Gastroesophageal sphincter (tissue), 4 donors: ENCODE results near the gene MSANTD2. TPM values are rescaled to one million over a fixed set of nuclear protein-coding genes. Genes with fewer than 3 reads are reported as not detected.

Experiments
- ATAC-seq: fragments of 150-250 bp; one replicate; pipeline ENCODE4 v1.9.1; 2016; ENCODE audit warnings: mild to moderate bottlenecking, moderate library complexity
- H3K27ac ChIP-seq, 4 donors: fragments of 200-600 bp; sonication (generic) in 3 of 4; 1 replicate in 3 of 4; 2 replicates in 1 of 4; pipeline ENCODE4 v1.5.1; 2016 to 2019
- H3K27me3 ChIP-seq: fragments of 200-600 bp; sonication (generic); one replicate; pipeline ENCODE4 v1.5.1; 2019
- H3K36me3 ChIP-seq, 2 donors: fragments of 200-600 bp; sonication (generic); one replicate each; pipeline ENCODE4 v1.5.1; 2019; ENCODE audit warnings: control low read depth in 1 of 2
- H3K4me1 ChIP-seq, 3 donors: fragments of 200-600 bp; sonication (generic); 1 replicate in 2 of 3; 2 replicates in 1 of 3; pipeline ENCODE4 v1.5.1; 2016 to 2019; ENCODE audit warnings: control low read depth in 2 of 3
- H3K4me3 ChIP-seq, 2 donors: fragments of 200-600 bp; sonication (generic); one replicate each; pipeline ENCODE4 v1.5.1; 2019; ENCODE audit warnings: mild to moderate bottlenecking in 1 of 2, moderate library complexity in 1 of 2
- H3K9me3 ChIP-seq, 3 donors: fragments of 200-600 bp; sonication (generic); one replicate each; pipeline ENCODE4 v1.5.1; 2017 to 2019; ENCODE audit warnings: control low read depth in 2 of 3
- CTCF ChIP-seq, 4 experiments: fragments of 200-600 bp in 2 of 4; fragments of 450-650 bp in 2 of 4; sonication (generic) in 1 of 4; IDR thresholded peaks; one replicate each; pipeline ENCODE4 v1.5.1; 2017 to 2019; ENCODE audit warnings: antibody characterized with exemption in 4 of 4, mild to moderate bottlenecking in 2 of 4, moderate library complexity in 2 of 4
- EP300 ChIP-seq: sonication (generic); formaldehyde crosslinking; IDR thresholded peaks from one replicate; pipeline ENCODE4 v1.6.1; 2017; ENCODE audit warnings: antibody characterized with exemption, mild to moderate bottlenecking
- POLR2A ChIP-seq, 2 donors: fragments of 450-650 bp; IDR thresholded peaks; one replicate each; pipeline ENCODE4 v1.6.1; 2017; ENCODE audit warnings: antibody characterized with exemption in 2 of 2, mild to moderate bottlenecking in 2 of 2, moderate library complexity in 1 of 2
- POLR2AphosphoS5 ChIP-seq: sonication (generic); formaldehyde crosslinking; IDR thresholded peaks from one replicate; pipeline ENCODE4 v1.6.1; 2017; ENCODE audit warnings: antibody characterized with exemption
- WGBS, 2 donors: methylation state at CpG; one replicate each; pipeline ENCODE4 v1.1.5; 2018; ENCODE audit warnings: low coverage in 1 of 2; 5-methylcytosine and 5-hydroxymethylcytosine counted together
- total RNA-seq, 4 donors: library from RNA; depleted of rRNA; stranded (reverse); fragments of >200 nt; gene quantifications; one replicate each; pipeline ENCODE4 v1.1.0, GENCODE V29; 2016

Gene MSANTD2
- total RNA-seq, 4 donors from 2014 or later: 7.0 to 34.9 (median 13.0) TPM

- peaks cover 0 to 23% (median 12%) of the 10 kb centered on the region in 3 donors for H3K4me1 ChIP-seq
- no peaks in the 10 kb centered on the region for H3K9me3 ChIP-seq
- H3K27me3 ChIP-seq: peaks cover 45% of the 10 kb centered on the region
- 69% methylated on average over 2 of the region's 3 CpGs; no CpG with 5 or more reads in 1 of the 2 donors for WGBS, 2 donors
- no peaks in the 10 kb centered on the region for H3K36me3 ChIP-seq
- no peak overlapping the region for H3K4me3 ChIP-seq
- H3K27ac ChIP-seq: no peak overlapping the region
- TF ChIP-seq POLR2A (IDR thresholded peaks at IDR 0.05) (no peak), EP300 (no peak), CTCF (IDR thresholded peaks at IDR 0.05) (no peak), POLR2AphosphoS5 (no peak)
- no peak for ATAC-seq
These were observed 63.5 kb downstream of the MSANTD2 start for GRCh38 chr11:124736736-124737135.

DNA sequence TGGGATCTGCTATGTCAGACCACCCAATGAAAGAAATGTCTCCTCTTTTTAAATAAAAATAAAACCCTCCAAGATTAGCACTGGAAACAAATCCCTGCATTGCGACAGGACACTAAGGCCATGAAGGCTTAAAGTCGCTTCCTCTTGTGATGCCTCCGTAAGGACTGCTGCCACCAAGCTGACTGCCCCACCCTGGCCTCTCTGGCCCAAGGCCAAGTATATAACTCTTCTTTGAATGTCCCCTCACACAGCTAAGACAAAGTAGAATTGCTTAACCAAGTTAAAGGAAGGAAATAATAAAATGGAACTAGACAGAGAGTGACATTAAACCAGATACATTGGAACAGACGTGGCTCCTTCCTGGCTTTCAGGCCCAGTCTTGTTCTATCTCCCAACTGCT is 68.0 kb downstream of the MSANTD2 start:
- Histone ChIP-seq H3K36me3 (no peaks in the 10 kb centered on the region), H3K4me1 (no peaks in the 10 kb centered on the region), H3K9me3 (no peaks in the 10 kb centered on the region), H3K4me3 (no peak overlapping the region), H3K27me3 (peaks cover 11% of the 10 kb centered on the region), H3K27ac (no peak overlapping the region)
- WGBS, 2 donors: 79% methylated on average over 4 of the region's 4 CpGs; no CpG with 5 or more reads in 1 of the 2 donors
- no peak for ATAC-seq
- TF ChIP-seq CTCF (IDR thresholded peaks at IDR 0.05) (no peak), POLR2AphosphoS5 (no peak), EP300 (no peak), POLR2A (IDR thresholded peaks at IDR 0.05) (no peak)

- Histone ChIP-seq H3K27me3 (peaks cover 35% of the 10 kb centered on the region), H3K4me1 (peaks cover 0 to 8% (median 0%) of the 10 kb centered on the region in 3 donors), H3K27ac (no peak overlapping the region), H3K36me3 (no peaks in the 10 kb centered on the region), H3K4me3 (no peak overlapping the region), H3K9me3 (no peaks in the 10 kb centered on the region)
- ATAC-seq: no peak
- WGBS, 2 donors: 93 to 100% methylated on average over 4 of the region's 4 CpGs
- TF ChIP-seq EP300 (no peak), CTCF (IDR thresholded peaks at IDR 0.05) (no peak), POLR2AphosphoS5 (no peak), POLR2A (IDR thresholded peaks at IDR 0.05) (no peak)
These were observed 70.6 kb downstream of the MSANTD2 start for GRCh38 chr11:124729571-124729970.

DNA sequence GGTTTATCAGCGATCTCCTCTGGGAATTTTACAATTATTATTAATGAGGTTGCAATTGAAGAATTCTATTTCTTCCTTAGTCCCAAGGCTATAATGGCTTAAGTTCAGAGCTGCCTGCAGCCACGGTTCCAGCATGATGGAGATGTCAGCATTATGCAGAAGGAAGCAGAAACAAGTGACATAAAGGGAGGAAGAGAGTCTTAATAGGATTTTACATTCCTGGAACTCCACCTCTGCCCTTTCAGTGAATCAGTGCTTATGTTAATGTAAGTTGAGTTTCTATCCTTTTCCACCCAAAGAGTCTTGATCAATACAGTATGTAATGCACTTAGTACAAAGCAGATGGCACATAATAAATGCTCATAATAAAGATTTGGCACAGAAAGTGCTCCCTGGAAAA is 72.1 kb downstream of the MSANTD2 start:
- no peak for ATAC-seq
- peaks cover 47% of the 10 kb centered on the region for H3K27me3 ChIP-seq

More for the DNA sequence above, 72.1 kb downstream of the MSANTD2 start:
- WGBS, 2 donors: 50 to 58% methylated on average over 1 to 2 of the region's 2 CpGs
- Histone ChIP-seq H3K4me3 (no peak overlapping the region), H3K27ac (no peak overlapping the region), H3K36me3 (no peaks in the 10 kb centered on the region), H3K4me1 (peaks cover 0 to 8% (median 0%) of the 10 kb centered on the region in 3 donors), H3K9me3 (no peaks in the 10 kb centered on the region)
- TF ChIP-seq POLR2A (IDR thresholded peaks at IDR 0.05) (no peak), CTCF (IDR thresholded peaks at IDR 0.05) (no peak)
